Anterior cingulate cortex (tissue), 58 donors: ENCODE data around the gene PTGR1.
"Not testable (repeated sequence)": the region's sequence is repeated elsewhere in the genome, so short reads cannot be mapped to it uniquely, and the experiment has no call there.

ENCODE experiments used
- DNase-seq, 58 donors: peaks; one replicate each; lab custom pipeline; 2025; lab: John Stamatoyannopoulos, UW

The PTGR1 gene

DNA sequence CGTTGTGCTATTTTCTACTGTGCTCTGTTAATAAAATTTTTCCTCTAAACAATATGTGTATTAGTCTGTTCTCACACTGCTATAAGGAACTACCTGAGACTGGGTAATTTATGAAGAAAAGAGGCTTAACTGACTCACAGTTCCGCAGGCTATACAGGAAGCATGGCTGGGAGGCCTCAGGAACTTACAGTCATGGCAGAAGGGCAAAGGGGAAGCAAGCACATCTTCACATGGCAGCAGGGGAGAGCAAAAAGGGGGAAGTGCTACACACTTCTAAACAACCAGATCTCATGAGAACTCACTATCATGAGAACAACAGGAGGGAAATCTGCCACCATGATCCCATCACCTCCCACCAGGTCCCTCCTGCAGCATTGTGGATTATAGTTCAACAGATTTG is 44.0 kb downstream of the PTGR1 start:
- not testable (repeated sequence) for DNase-seq

- no peak for DNase-seq
Observed at GRCh38 chr9:111548623-111549022, 50.8 kb downstream of the PTGR1 start.

- no peak for DNase-seq
Observed at GRCh38 chr9:111542497-111543254, 56.8 kb downstream of the PTGR1 start.

- no peak for DNase-seq
Observed at GRCh38 chr9:111533099-111533790, 66.2 kb downstream of the PTGR1 start.

GRCh38 chr9:111531716-111532115 is 67.7 kb downstream of the PTGR1 start:
- DNase-seq: no peak

DNA sequence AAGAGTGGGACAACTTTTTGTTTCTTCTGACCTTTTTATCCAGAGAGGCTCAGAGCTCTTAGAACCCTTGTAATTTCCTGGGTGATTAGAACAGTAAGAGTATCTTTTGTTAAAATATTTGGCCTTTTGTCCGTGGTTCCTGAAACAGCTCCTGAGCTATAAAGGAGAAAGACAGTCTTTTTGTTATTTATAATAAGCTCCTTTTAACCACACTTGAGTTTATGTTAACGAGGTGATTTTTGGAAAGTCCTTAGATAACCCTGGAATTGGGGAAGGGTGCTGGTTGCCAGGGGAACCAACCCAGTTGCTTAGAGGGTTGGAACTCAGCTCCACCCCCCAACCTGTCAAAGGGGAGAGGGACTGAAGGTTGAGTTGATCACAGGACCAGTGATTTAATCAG is 69.7 kb downstream of the PTGR1 start:
- DNase-seq: no peak

GRCh38 chr9:111527347-111527746 is 72.1 kb downstream of the PTGR1 start:
- DNase-seq: no peak

DNA sequence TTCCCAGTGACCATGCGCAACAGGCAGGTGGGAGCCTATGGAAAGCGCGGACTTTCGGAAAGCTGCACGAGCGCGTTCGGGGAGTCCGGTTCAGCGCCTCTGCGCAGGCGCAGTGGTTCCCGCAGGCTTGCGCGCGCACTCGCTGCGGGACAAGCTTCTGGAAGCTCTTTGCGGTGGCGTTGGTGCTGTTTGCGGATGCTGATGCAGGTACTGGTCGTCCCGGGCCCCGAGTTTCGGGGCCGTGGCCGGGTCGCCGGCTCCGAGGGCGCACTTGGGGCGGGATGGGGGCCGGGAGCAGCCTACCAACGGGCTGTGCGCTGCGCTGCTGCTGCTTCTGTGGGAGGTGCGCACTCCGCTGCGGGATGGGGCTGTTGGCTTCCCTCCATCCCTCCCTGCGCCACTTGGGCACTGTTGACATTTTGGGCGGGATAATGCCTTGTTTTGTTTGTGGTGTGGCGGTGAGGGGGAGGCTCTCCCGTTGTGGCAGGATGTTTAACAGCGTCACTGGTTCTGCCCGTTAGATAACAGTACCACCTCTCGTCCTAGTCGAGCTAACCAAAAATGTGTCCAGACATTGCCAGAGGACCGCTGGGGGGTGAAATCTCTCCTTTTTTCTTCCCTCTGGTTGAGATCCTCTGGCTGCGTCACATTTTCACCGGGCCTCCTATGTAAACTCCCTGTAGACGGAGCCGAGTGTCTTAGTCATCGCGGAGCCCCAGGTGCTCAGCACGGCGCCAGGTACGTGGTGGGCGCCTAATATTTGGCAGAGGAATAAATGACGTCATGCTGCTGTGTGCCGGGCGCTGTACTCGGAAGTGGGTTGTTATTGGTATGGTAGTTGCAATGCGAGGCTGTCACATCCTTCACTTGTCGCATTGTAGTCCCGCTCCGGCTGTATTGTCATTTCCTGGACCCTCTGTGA is 74.1 kb downstream of the PTGR1 start, which contains the start of gene ZNF483:
TSS of gene ZNF483 (plus strand) at position 124 of the 922 bp plus-strand sequence. CDS start 2,217 bp downstream, outside the sequence.
- peak in 57 of 58 donors; percentile 28 to 93 (median 81) for DNase-seq

GRCh38 chr9:111524731-111525055 is 74.8 kb downstream of the PTGR1 start:
- DNase-seq: peak in 1 of 58 donors; percentile 23

GRCh38 chr9:111516061-111516465 is 83.4 kb downstream of the PTGR1 start:
- no peak for DNase-seq

GRCh38 chr9:111514967-111515366 is 84.5 kb downstream of the PTGR1 start:
- no peak for DNase-seq
